ENCODE results near the gene KDM4B. TPM values are rescaled to one million over a fixed set of nuclear protein-coding genes. Genes with fewer than 3 reads are reported as not detected.

KDM4B gene
- total and polyA plus RNA-seq, 4 experiments from 2014 or later: 3.2 to 50.4 (median 29.9) TPM

DNA sequence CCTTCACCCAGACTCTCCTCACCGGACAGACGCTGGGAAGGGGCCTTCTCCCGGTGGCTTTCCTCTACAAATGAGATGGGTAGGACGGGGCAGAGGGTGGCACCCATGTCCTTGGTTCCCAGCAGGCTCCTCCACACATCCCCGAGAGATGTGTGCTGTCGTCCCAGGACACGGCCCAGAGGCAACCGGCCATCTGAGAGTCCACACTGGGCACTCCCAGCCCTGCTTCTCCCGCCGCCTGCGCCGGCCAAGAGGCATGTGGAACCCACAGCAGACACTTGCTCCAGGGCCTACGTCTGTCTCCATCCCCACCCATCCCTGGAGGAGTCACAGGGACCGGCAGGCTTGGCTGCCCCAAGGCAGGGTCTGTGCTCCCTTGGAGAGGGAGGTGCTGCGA, 179.9 kb downstream of the KDM4B start:
- Mint-ChIP-seq H3K27me3 (no peaks in the 10 kb centered on the region), H3K9me3 (peaks cover 0 to 2% (median 0%) of the 10 kb centered on the region in 8 donors), H3K4me1 (peaks cover 0 to 1% (median 0%) of the 10 kb centered on the region in 4 donors), H3K27ac (no peak overlapping the region), H3K36me3 (peaks cover 21 to 25% of the 10 kb centered on the region in 2 donors), H3K4me3 (no peak overlapping the region)
- H3K9me3 ChIP-seq (ENCODE audit: control insufficient read depth in 1 of 2, low read length in 2 of 2): no peaks in the 10 kb centered on the region
- H3K27ac ChIP-seq (ENCODE audit: low read depth, low read length): no peak overlapping the region
- ChIA-PET POLR2A (ENCODE audit: partially characterized antibody) (no interaction called here), CTCF (ENCODE audit: partially characterized antibody) (no interaction called here)
- H3K4me1 ChIP-seq (ENCODE audit: insufficient read depth, low read length): no peaks in the 10 kb centered on the region
- intact Hi-C loops (cut with micrococcal nuclease): no loop called here
- no peaks in the 10 kb centered on the region for H3K27me3 ChIP-seq (ENCODE audit: insufficient read depth, low read length)
- H3K36me3 ChIP-seq (ENCODE audit: insufficient read depth, low read length): no peaks in the 10 kb centered on the region
- H3K4me3 ChIP-seq (ENCODE audit: low read length in 2 of 2): no peak overlapping the region
- DNase-seq: no peak

DNA sequence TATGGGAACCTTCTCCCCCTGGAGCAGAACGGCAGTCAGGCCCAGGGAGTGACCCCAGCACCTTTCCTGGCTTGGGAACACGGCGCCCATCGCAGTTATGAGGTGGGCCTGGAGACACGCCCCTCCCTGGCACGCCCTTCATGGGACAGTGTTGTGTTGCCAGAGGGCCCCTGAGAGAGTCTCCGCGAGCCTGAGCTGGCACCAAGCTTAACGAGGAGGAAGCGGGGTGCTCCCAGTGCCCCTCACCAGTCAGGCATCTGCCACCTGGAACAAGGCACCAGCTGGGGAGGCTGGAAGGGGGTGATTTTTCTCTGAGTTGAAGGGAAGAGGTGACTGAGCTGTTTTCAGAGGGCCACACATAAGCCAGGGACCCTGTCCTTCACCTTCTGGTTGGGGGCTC, 180.6 kb downstream of the KDM4B start:
- intact Hi-C loops (cut with micrococcal nuclease): no loop called here
- H3K27ac ChIP-seq (ENCODE audit: low read depth, low read length): no peak overlapping the region
- no peak for DNase-seq
- H3K9me3 ChIP-seq (ENCODE audit: control insufficient read depth in 1 of 2, low read length in 2 of 2): no peaks in the 10 kb centered on the region
- Mint-ChIP-seq H3K27ac (no peak overlapping the region), H3K4me3 (no peak overlapping the region), H3K9me3 (peaks cover 0 to 2% (median 0%) of the 10 kb centered on the region in 8 donors), H3K36me3 (peaks cover 21 to 25% of the 10 kb centered on the region in 2 donors), H3K4me1 (peaks cover 0 to 1% (median 0%) of the 10 kb centered on the region in 4 donors), H3K27me3 (no peaks in the 10 kb centered on the region)
- no peaks in the 10 kb centered on the region for H3K36me3 ChIP-seq (ENCODE audit: insufficient read depth, low read length)
- ChIA-PET CTCF (ENCODE audit: partially characterized antibody) (no interaction called here), POLR2A (ENCODE audit: partially characterized antibody) (no interaction called here)
- H3K4me3 ChIP-seq (ENCODE audit: low read length in 2 of 2): no peak overlapping the region
- H3K27me3 ChIP-seq (ENCODE audit: insufficient read depth, low read length): no peaks in the 10 kb centered on the region
- no peaks in the 10 kb centered on the region for H3K4me1 ChIP-seq (ENCODE audit: insufficient read depth, low read length)

- H3K27me3 Mint-ChIP-seq: no peaks in the 10 kb centered on the region
- intact Hi-C loops (cut with micrococcal nuclease): no loop called here
These were observed 181.3 kb downstream of the KDM4B start for GRCh38 chr19:5149932-5150901.

DNA sequence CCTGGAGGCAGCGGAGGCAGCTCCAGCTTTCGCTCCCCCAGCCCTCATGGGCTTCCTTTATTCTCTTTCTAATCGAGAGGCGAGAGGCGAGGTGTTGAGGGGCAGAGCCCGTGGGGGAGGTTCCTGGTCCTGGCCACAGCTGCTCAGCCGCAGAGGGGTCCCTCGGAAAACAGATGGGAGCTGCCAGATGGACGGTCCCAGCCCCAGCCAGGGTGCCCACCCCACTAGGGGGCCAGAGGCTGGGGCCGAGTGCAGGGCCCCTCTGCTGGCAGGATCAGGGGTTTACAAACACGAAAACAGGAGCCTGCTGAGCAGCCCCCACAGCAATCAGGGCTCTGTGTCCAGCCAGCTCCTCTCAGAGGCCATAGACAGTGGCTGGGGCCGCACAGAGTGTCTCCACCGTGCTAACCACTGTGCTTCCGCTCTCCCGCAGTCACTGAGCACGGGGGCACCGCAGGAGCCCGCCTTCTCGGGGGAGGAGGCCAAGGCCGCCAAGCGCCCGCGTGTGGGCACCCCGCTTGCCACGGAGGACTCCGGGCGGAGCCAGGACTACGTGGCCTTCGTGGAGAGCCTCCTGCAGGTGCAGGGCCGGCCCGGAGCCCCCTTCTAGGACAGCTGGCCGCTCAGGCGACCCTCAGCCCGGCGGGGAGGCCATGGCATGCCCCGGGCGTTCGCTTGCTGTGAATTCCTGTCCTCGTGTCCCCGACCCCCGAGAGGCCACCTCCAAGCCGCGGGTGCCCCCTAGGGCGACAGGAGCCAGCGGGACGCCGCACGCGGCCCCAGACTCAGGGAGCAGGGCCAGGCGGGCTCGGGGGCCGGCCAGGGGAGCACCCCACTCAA, 182.2 kb downstream of the KDM4B start:
- Mint-ChIP-seq H3K4me1 (peaks cover 0 to 1% (median 0%) of the 10 kb centered on the region in 4 donors), H3K4me3 (no peak overlapping the region), H3K36me3 (peaks cover 15 to 21% of the 10 kb centered on the region in 2 donors), H3K27ac (no peak overlapping the region), H3K27me3 (no peaks in the 10 kb centered on the region), H3K9me3 (peaks cover 0 to 2% (median 0%) of the 10 kb centered on the region in 8 donors)
- Histone ChIP-seq H3K27ac (ENCODE audit: low read depth, low read length) (no peak overlapping the region), H3K4me3 (ENCODE audit: low read length in 2 of 2) (no peak overlapping the region), H3K36me3 (ENCODE audit: insufficient read depth, low read length) (no peaks in the 10 kb centered on the region), H3K4me1 (ENCODE audit: insufficient read depth, low read length) (no peaks in the 10 kb centered on the region), H3K9me3 (ENCODE audit: control insufficient read depth in 1 of 2, low read length in 2 of 2) (no peaks in the 10 kb centered on the region), H3K27me3 (ENCODE audit: insufficient read depth, low read length) (no peaks in the 10 kb centered on the region)
- no peak for DNase-seq
- ChIA-PET POLR2A (ENCODE audit: partially characterized antibody) (no interaction called here), CTCF (ENCODE audit: partially characterized antibody) (no interaction called here)
- intact Hi-C loops (cut with micrococcal nuclease): no loop called here

More at GRCh38 chr19:5149932-5150901, 181.3 kb downstream of the KDM4B start:
- H3K36me3 Mint-ChIP-seq: peaks cover 19 to 25% of the 10 kb centered on the region in 2 donors
- no peak overlapping the region for H3K4me3 Mint-ChIP-seq
- Histone ChIP-seq H3K36me3 (ENCODE audit: insufficient read depth, low read length) (no peaks in the 10 kb centered on the region), H3K4me3 (ENCODE audit: low read length in 2 of 2) (no peak overlapping the region), H3K9me3 (ENCODE audit: control insufficient read depth in 1 of 2, low read length in 2 of 2) (no peaks in the 10 kb centered on the region), H3K4me1 (ENCODE audit: insufficient read depth, low read length) (no peaks in the 10 kb centered on the region), H3K27me3 (ENCODE audit: insufficient read depth, low read length) (no peaks in the 10 kb centered on the region), H3K27ac (ENCODE audit: low read depth, low read length) (no peak overlapping the region)
- no peak for DNase-seq
- ChIA-PET POLR2A (ENCODE audit: partially characterized antibody) (no interaction called here), CTCF (ENCODE audit: partially characterized antibody) (no interaction called here)
- peaks cover 0 to 1% (median 0%) of the 10 kb centered on the region in 4 donors for H3K4me1 Mint-ChIP-seq
- peaks cover 0 to 2% (median 0%) of the 10 kb centered on the region in 8 donors for H3K9me3 Mint-ChIP-seq
- H3K27ac Mint-ChIP-seq: no peak overlapping the region

DNA sequence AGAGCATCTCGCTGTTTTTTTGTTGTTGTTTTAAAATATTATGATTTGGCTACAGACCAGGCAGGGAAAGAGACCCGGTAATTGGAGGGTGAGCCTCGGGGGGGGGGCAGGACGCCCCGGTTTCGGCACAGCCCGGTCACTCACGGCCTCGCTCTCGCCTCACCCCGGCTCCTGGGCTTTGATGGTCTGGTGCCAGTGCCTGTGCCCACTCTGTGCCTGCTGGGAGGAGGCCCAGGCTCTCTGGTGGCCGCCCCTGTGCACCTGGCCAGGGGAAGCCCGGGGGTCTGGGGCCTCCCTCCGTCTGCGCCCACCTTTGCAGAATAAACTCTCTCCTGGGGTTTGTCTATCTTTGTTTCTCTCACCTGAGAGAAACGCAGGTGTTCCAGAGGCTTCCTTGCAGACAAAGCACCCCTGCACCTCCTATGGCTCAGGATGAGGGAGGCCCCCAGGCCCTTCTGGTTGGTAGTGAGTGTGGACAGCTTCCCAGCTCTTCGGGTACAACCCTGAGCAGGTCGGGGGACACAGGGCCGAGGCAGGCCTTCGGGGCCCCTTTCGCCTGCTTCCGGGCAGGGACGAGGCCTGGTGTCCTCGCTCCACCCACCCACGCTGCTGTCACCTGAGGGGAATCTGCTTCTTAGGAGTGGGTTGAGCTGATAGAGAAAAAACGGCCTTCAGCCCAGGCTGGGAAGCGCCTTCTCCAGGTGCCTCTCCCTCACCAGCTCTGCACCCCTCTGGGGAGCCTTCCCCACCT, 183.3 kb downstream of the KDM4B start:
- H3K36me3 Mint-ChIP-seq: peaks cover 9 to 13% of the 10 kb centered on the region in 2 donors
- peaks cover 0 to 5% (median 0%) of the 10 kb centered on the region in 8 donors for H3K9me3 Mint-ChIP-seq
- ChIA-PET CTCF (ENCODE audit: partially characterized antibody) (interaction anchor here (0.7 kb wide), 1 partner anchor 15 kb away, joined by 4 read pairs; no protein-coding TSS in a partner anchor), POLR2A (ENCODE audit: partially characterized antibody) (no interaction called here)
- Histone ChIP-seq H3K9me3 (ENCODE audit: control insufficient read depth in 1 of 2, low read length in 2 of 2) (no peaks in the 10 kb centered on the region), H3K27me3 (ENCODE audit: insufficient read depth, low read length) (no peaks in the 10 kb centered on the region), H3K36me3 (ENCODE audit: insufficient read depth, low read length) (no peaks in the 10 kb centered on the region), H3K4me3 (ENCODE audit: low read length in 2 of 2) (no peak overlapping the region), H3K4me1 (ENCODE audit: insufficient read depth, low read length) (no peaks in the 10 kb centered on the region), H3K27ac (ENCODE audit: low read depth, low read length) (no peak overlapping the region)
- DNase-seq: no peak
- intact Hi-C loops (cut with micrococcal nuclease): no loop called here
- H3K4me3 Mint-ChIP-seq: no peak overlapping the region
- peaks cover 0 to 1% (median 0%) of the 10 kb centered on the region in 4 donors for H3K4me1 Mint-ChIP-seq
- H3K27ac Mint-ChIP-seq: no peak overlapping the region
- H3K27me3 Mint-ChIP-seq: no peaks in the 10 kb centered on the region

DNA sequence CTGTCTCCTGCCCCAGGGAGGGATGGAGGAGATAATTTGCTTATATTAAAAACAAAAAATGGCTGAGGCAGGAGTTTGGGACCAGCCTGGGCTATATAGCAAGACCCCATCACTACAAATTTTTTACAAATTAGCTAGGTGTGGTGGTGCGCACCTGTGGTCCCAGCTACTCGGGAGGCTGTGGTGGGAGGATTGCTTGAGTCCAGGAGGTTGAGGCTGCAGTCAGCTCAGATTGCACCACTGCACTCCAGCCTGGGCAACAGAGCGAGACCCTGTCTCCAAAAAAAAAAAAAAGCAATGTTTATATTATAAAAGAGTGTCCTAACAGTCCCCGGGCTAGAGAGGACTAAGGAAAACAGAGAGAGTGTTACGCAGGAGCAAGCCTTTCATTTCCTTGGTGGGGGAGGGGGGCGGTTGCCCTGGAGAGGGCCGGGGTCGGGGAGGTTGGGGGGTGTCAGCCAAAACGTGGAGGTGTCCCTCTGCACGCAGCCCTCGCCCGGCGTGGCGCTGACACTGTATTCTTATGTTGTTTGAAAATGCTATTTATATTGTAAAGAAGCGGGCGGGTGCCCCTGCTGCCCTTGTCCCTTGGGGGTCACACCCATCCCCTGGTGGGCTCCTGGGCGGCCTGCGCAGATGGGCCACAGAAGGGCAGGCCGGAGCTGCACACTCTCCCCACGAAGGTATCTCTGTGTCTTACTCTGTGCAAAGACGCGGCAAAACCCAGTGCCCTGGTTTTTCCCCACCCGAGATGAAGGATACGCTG, 184.0 kb downstream of the KDM4B start:
- H3K27me3 ChIP-seq (ENCODE audit: insufficient read depth, low read length): no peaks in the 10 kb centered on the region
- no peaks in the 10 kb centered on the region for H3K9me3 ChIP-seq (ENCODE audit: control insufficient read depth in 1 of 2, low read length in 2 of 2)
- POLR2A ChIA-PET (ENCODE audit: partially characterized antibody): no interaction called here
- Mint-ChIP-seq H3K4me1 (peaks cover 0 to 1% (median 0%) of the 10 kb centered on the region in 4 donors), H3K27me3 (no peaks in the 10 kb centered on the region), H3K27ac (no peak overlapping the region), H3K9me3 (peaks cover 0 to 13% (median 5%) of the 10 kb centered on the region in 8 donors), H3K36me3 (peaks cover 9 to 13% of the 10 kb centered on the region in 2 donors), H3K4me3 (no peak overlapping the region)
- H3K4me1 ChIP-seq (ENCODE audit: insufficient read depth, low read length): no peaks in the 10 kb centered on the region
- H3K36me3 ChIP-seq (ENCODE audit: insufficient read depth, low read length): no peaks in the 10 kb centered on the region
- DNase-seq: no peak
- CTCF ChIA-PET (ENCODE audit: partially characterized antibody): interaction anchor here (0.7 to 1.6 kb wide), 2 partner anchors 16 to 101 kb away, joined by 4 to 6 read pairs; no protein-coding TSS in a partner anchor
- intact Hi-C loops (cut with micrococcal nuclease): no loop called here
- no peak overlapping the region for H3K4me3 ChIP-seq (ENCODE audit: low read length in 2 of 2)
- no peak overlapping the region for H3K27ac ChIP-seq (ENCODE audit: low read depth, low read length)

Data from CD4-positive, alpha-beta memory T cell (primary cell).